Endothelial cell (in vitro differentiated cells): Measurements from ENCODE around the gene ATP6V1G3. TPM values are rescaled to one million over a fixed set of nuclear protein-coding genes. Genes with fewer than 3 reads are reported as not detected.

Experiments
- DNase-seq: peaks from one replicate; pipeline ENCODE4 v3.0.0; 2021; ENCODE audit warnings: low spot score
- H3K27ac Mint-ChIP-seq: one replicate; pipeline ENCODE4 v1.8.0; 2021; ENCODE audit warnings: mixed read lengths, inconsistent platforms; ENCODE audit not compliant: unreplicated experiment
- H3K27me3 Mint-ChIP-seq: one replicate; pipeline ENCODE4 v1.8.0; 2021; ENCODE audit warnings: mild to moderate bottlenecking, moderate library complexity, mixed read lengths, inconsistent platforms; ENCODE audit not compliant: unreplicated experiment
- H3K36me3 Mint-ChIP-seq: one replicate; pipeline ENCODE4 v1.8.0; 2021; ENCODE audit warnings: mild to moderate bottlenecking, low read depth, mixed read lengths, inconsistent platforms; ENCODE audit not compliant: unreplicated experiment
- H3K4me1 Mint-ChIP-seq: one replicate; pipeline ENCODE4 v1.8.0; 2021; ENCODE audit warnings: mild to moderate bottlenecking, mixed read lengths, inconsistent platforms; ENCODE audit not compliant: unreplicated experiment
- H3K4me3 Mint-ChIP-seq: one replicate; pipeline ENCODE4 v1.8.0; 2021; ENCODE audit warnings: mild to moderate bottlenecking, mixed read lengths, inconsistent platforms; ENCODE audit not compliant: unreplicated experiment
- H3K9me3 Mint-ChIP-seq: one replicate; pipeline ENCODE4 v1.8.0; 2021; ENCODE audit warnings: mixed read lengths, inconsistent platforms; ENCODE audit not compliant: unreplicated experiment
- total RNA-seq: library from RNA; stranded (reverse); fragmentation: NEBNext Ultra II Directional; extraction: Animal tissue kit (Norgen Biotek cat#: 25700); gene quantifications from one replicate; pipeline ENCODE4 v1.2.1, GENCODE V29; 2021; ENCODE audit not compliant: unreplicated experiment
- TF ChIP-seq, protein P1 (sequence below): fragments of 200-600 bp; sonication (generic); IDR thresholded peaks from one replicate; pipeline ENCODE4 v1.5.0; 2021; ENCODE audit warnings: antibody characterized with exemption; ENCODE audit not compliant: unreplicated experiment

The ATP6V1G3 gene
- total RNA-seq, 1 donor from 2014 or later: not detected

DNA sequence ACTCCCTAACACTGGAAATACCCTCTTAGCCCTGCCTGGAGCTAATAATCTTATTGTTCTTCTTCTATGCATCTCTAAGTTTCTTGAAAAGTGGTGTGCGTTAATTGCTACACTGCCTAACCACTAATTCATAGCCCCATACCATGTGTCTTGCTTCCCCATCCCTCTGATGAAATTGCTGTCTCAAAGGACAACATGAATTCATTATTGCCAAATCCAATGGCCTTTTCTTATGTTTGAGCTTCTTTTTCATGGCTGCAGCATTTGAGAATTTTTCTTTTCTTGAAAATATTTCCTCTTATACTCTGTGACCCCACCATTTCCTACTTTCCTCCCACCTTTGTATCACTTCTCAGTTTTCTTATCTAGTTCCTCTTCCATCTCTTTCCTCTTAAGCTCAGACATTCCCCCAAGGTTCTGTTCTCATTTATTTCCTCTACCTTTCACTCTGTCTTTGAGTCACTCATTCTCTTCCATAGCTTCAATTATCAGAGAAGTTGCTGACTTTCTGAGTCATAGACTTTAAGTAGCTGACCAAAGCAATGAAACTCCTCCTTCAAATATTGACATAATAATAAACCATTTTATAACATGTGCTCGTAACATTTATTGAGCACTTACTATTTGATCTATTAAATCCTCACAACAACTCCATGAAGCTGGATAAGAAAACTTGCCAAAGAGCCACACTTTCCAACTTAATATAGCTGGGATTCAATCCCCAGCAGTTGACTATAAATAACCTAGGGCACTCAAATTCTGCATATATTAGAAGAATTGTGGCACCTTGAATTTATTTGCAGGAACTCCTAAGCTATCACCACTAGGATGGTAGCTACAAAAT is 35.5 kb upstream of the ATP6V1G3 start:
- Mint-ChIP-seq H3K4me3 (no peak overlapping the region), H3K27ac (no peak overlapping the region), H3K27me3 (no peaks in the 10 kb centered on the region), H3K9me3 (no peaks in the 10 kb centered on the region), H3K36me3 (no peaks in the 10 kb centered on the region), H3K4me1 (peaks cover 3% of the 10 kb centered on the region)
- DNase-seq: no peak
- TF ChIP-seq, protein P1, sequence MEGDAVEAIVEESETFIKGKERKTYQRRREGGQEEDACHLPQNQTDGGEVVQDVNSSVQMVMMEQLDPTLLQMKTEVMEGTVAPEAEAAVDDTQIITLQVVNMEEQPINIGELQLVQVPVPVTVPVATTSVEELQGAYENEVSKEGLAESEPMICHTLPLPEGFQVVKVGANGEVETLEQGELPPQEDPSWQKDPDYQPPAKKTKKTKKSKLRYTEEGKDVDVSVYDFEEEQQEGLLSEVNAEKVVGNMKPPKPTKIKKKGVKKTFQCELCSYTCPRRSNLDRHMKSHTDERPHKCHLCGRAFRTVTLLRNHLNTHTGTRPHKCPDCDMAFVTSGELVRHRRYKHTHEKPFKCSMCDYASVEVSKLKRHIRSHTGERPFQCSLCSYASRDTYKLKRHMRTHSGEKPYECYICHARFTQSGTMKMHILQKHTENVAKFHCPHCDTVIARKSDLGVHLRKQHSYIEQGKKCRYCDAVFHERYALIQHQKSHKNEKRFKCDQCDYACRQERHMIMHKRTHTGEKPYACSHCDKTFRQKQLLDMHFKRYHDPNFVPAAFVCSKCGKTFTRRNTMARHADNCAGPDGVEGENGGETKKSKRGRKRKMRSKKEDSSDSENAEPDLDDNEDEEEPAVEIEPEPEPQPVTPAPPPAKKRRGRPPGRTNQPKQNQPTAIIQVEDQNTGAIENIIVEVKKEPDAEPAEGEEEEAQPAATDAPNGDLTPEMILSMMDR: no peak

DNA sequence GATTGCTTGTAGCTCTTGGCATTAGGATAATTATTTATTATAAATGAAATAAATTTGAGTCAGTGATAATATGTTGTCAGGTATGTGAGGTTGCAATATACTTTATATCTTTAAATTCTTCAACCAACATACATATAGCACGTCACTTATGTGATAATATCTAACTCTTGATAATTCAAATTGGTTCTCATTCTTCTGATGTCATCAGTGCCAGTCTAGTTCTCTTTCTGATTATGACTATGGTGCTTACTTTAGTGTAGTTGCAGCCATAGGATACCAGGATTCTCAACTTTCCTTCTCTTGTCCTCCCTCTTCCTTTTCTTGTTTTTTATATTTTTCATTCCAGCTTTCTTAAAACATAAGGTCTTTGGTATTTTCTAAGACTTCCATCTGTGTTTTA is 34.8 kb upstream of the ATP6V1G3 start:
- H3K4me1 Mint-ChIP-seq: peaks cover 3% of the 10 kb centered on the region
- TF ChIP-seq, protein P1: no peak
- H3K27ac Mint-ChIP-seq: no peak overlapping the region
- no peaks in the 10 kb centered on the region for H3K9me3 Mint-ChIP-seq
- no peak overlapping the region for H3K4me3 Mint-ChIP-seq
- no peaks in the 10 kb centered on the region for H3K27me3 Mint-ChIP-seq
- DNase-seq: no peak
- no peaks in the 10 kb centered on the region for H3K36me3 Mint-ChIP-seq

DNA sequence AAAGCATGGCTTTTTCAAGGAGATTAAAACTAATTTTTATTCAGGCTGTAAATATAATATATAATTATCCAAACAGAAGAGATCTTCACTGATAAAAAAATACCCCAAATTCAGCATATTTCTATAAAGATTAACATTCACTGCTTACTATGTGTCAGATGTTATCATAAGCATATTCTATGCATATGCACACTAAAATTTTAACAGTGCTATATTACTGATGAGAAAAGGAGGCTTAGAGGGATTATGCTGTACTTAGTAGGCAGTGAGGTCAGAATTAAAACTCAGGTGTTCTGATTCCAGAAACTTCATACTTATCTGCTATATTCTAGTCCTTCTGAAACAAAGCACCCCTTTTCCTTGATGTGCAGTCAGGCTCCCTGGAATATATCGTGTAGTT is 33.8 kb upstream of the ATP6V1G3 start:
- H3K4me3 Mint-ChIP-seq: no peak overlapping the region
- H3K27me3 Mint-ChIP-seq: no peaks in the 10 kb centered on the region
- no peak overlapping the region for H3K27ac Mint-ChIP-seq
- H3K9me3 Mint-ChIP-seq: no peaks in the 10 kb centered on the region
- TF ChIP-seq, protein P1: no peak
- H3K4me1 Mint-ChIP-seq: peaks cover 3% of the 10 kb centered on the region
- no peaks in the 10 kb centered on the region for H3K36me3 Mint-ChIP-seq
- no peak for DNase-seq

GRCh38 chr1:198564716-198565115 is 24.2 kb upstream of the ATP6V1G3 start:
- no peaks in the 10 kb centered on the region for H3K36me3 Mint-ChIP-seq
- no peak overlapping the region for H3K27ac Mint-ChIP-seq
- H3K4me1 Mint-ChIP-seq: no peaks in the 10 kb centered on the region
- H3K9me3 Mint-ChIP-seq: no peaks in the 10 kb centered on the region
- no peak overlapping the region for H3K4me3 Mint-ChIP-seq
- TF ChIP-seq, protein P1: no peak
- DNase-seq: no peak
- no peaks in the 10 kb centered on the region for H3K27me3 Mint-ChIP-seq

GRCh38 chr1:198564157-198564556 is 23.7 kb upstream of the ATP6V1G3 start:
- H3K4me1 Mint-ChIP-seq: no peaks in the 10 kb centered on the region
- DNase-seq: no peak
- H3K27ac Mint-ChIP-seq: no peak overlapping the region
- TF ChIP-seq, protein P1: no peak
- no peaks in the 10 kb centered on the region for H3K9me3 Mint-ChIP-seq
- H3K27me3 Mint-ChIP-seq: no peaks in the 10 kb centered on the region
- no peak overlapping the region for H3K4me3 Mint-ChIP-seq
- H3K36me3 Mint-ChIP-seq: no peaks in the 10 kb centered on the region
